Lower leg skin (tissue), 3 donors: Measurements from ENCODE around the gene TPRA1.

ENCODE experiments used
- CTCF ChIP-seq, 3 donors: fragments of 450-650 bp; IDR thresholded peaks; one replicate each; pipeline ENCODE4 v1.5.1; 2016; ENCODE audit warnings: antibody characterized with exemption in 3 of 3, mild to moderate bottlenecking in 3 of 3, moderate library complexity in 2 of 3
- POLR2A ChIP-seq, 2 donors: fragments of 450-650 bp; IDR thresholded peaks; one replicate each; pipeline ENCODE4 v1.6.1; 2016 to 2017; ENCODE audit warnings: antibody characterized with exemption in 2 of 2, mild to moderate bottlenecking in 1 of 2, moderate library complexity in 1 of 2

- TF ChIP-seq CTCF (IDR thresholded peaks at IDR 0.05) (no peak), POLR2A (IDR thresholded peaks at IDR 0.05) (no peak)
Measured at GRCh38 chr3:127618891-127619290, 28.4 kb upstream of the TPRA1 start.
